Measurements from ENCODE around the gene PDE6B. TPM values are rescaled to one million over a fixed set of nuclear protein-coding genes. Genes with fewer than 3 reads are reported as not detected.

The PDE6B gene
- total RNA-seq, 1 experiment from 2014 or later = 10.8 TPM

DNA sequence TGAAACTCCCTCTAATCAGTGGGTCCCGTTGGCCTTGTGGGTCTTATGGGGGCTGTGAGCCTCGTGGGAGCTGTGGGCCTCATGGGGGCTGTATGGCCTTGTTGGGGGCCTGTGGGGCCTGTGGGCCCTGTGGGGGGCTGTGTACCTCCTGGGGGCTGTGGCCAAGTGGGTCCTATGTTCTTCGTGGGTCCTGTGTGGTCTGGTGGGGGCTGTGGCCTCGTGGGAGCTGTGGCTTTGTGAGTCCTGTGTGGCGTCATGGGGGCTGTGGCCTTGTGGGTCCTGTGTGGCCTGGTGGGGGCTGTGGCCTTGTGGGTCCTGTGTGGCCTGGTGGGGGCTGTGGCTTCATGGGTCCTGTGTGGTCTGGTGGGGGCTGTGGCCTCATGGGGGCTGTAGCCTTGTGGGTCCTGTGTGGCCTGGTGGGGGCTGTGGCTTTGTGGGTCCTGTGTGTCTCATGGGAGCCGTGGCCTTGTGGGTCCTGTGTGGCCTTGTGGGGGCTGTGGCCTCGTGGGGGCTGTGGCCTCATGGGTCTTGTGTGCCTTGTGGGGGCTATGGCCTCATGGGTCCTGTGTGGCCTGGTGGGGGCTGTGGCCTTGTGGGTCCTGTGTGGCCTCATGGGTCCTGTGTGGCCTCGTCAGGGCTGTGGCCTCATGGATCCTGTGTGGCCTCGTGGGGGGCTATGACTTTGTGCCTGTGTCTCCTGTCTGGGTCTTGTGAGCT, 87.7 kb downstream of the PDE6B start:
- no peak overlapping the region for H3K56ac ChIP-seq (ENCODE audit: insufficient read length, low read depth, low read length)
- TF ChIP-seq, protein P1, sequence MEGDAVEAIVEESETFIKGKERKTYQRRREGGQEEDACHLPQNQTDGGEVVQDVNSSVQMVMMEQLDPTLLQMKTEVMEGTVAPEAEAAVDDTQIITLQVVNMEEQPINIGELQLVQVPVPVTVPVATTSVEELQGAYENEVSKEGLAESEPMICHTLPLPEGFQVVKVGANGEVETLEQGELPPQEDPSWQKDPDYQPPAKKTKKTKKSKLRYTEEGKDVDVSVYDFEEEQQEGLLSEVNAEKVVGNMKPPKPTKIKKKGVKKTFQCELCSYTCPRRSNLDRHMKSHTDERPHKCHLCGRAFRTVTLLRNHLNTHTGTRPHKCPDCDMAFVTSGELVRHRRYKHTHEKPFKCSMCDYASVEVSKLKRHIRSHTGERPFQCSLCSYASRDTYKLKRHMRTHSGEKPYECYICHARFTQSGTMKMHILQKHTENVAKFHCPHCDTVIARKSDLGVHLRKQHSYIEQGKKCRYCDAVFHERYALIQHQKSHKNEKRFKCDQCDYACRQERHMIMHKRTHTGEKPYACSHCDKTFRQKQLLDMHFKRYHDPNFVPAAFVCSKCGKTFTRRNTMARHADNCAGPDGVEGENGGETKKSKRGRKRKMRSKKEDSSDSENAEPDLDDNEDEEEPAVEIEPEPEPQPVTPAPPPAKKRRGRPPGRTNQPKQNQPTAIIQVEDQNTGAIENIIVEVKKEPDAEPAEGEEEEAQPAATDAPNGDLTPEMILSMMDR (conservative IDR thresholded peaks at IDR 0.05) = no peak
- no peak overlapping the region for H3K27ac ChIP-seq (ENCODE audit: insufficient read length, low read depth, low read length)
- H2BK15ac ChIP-seq (ENCODE audit: low read depth, low read length) = no peak overlapping the region
- Mint-ChIP-seq H3K4me3 (no peak overlapping the region), H3K9me3 (peaks cover 0 to 4% of the 10 kb centered on the region in 2 experiments; a peak in 2 of 5 replicates), H3K27ac (no peak overlapping the region), H3K4me1 (peaks cover 3 to 5% of the 10 kb centered on the region in 2 experiments; a peak in 3 of 4 replicates), H3K27me3 (ENCODE audit: low read depth) (no peaks in the 10 kb centered on the region), H3K36me3 (ENCODE audit: insufficient read depth in 1 of 3, low read depth in 3 of 3) (peaks cover 28 to 33% (median 30%) of the 10 kb centered on the region in 3 experiments)
- H3K27me3 ChIP-seq (ENCODE audit: insufficient read depth, low read length) = no peaks in the 10 kb centered on the region
- H3K23me2 ChIP-seq (ENCODE audit: insufficient read length, low read depth, low read length, poor library complexity, severe bottlenecking) = no peaks in the 10 kb centered on the region
- H2BK120ac ChIP-seq (ENCODE audit: low read depth, low read length, poor library complexity, severe bottlenecking) = no peak overlapping the region
- no peak overlapping the region for H3K23ac ChIP-seq (ENCODE audit: insufficient read length, low read depth, low read length)
- no peak overlapping the region for H2BK12ac ChIP-seq (ENCODE audit: insufficient read length, low read depth, low read length)
- H2BK5ac ChIP-seq (ENCODE audit: insufficient read length, low read length) = no peak overlapping the region
- no CpG with 5 or more reads among the region's 9 CpGs for WGBS (ENCODE audit: extremely low coverage, insufficient read length, low lambda C conversion rate)
- H4K5ac ChIP-seq (ENCODE audit: insufficient read length, low read depth, low read length) = no peak overlapping the region
- no peak for DNase-seq
- no peak overlapping the region for H3T11ph ChIP-seq (ENCODE audit: low read length)
- H4K20me1 ChIP-seq (ENCODE audit: control insufficient read depth, insufficient read depth, insufficient read length) = peaks cover 2% of the 10 kb centered on the region
- peaks cover 42% of the 10 kb centered on the region; the same call in 1 of the 2 replicates for H3K79me2 ChIP-seq (ENCODE audit: insufficient read depth, low read length)
- no peak overlapping the region for H3K9ac ChIP-seq (ENCODE audit: extremely low read depth, insufficient read length, low read length)
- H3K18ac ChIP-seq (ENCODE audit: insufficient read length, low read depth, low read length) = no peak overlapping the region
- H3K14ac ChIP-seq (ENCODE audit: insufficient read depth, low read length) = no peak overlapping the region; the same call in 1 of the 2 replicates
- H3K9me3 ChIP-seq (ENCODE audit: control insufficient read depth, low read depth, low read length) = no peaks in the 10 kb centered on the region
- no peak overlapping the region for H4K8ac ChIP-seq (replicated peaks; ENCODE audit: insufficient read length, low read depth, low read length)
- no peak overlapping the region for H3K4ac ChIP-seq (ENCODE audit: low read depth, low read length)
- H2BK20ac ChIP-seq (ENCODE audit: low read depth, low read length, poor library complexity, severe bottlenecking) = no peak overlapping the region
- no peak overlapping the region for H3K4me2 ChIP-seq (ENCODE audit: insufficient read depth, insufficient read length, low read length)
- H4K91ac ChIP-seq (ENCODE audit: insufficient read length, low read depth, low read length) = no peak overlapping the region
- no peaks in the 10 kb centered on the region for H3K4me1 ChIP-seq (ENCODE audit: insufficient read depth, low read length)
- H3K79me1 ChIP-seq (ENCODE audit: insufficient read depth, low read depth, low read length, poor library complexity, severe bottlenecking) = peaks cover 18% of the 10 kb centered on the region
- no peak overlapping the region for H2AK5ac ChIP-seq (ENCODE audit: insufficient read length, low read length)
- no peak overlapping the region for H2AFZ ChIP-seq (ENCODE audit: low read length)

Measured in H9 (cell line).